GM12801 (cell line): ENCODE measurements around the gene PIBF1.

Experiments used
- TF ChIP-seq, protein P1 (sequence below): IDR thresholded peaks from one replicate; pipeline ENCODE4 v1.5.1; 2011; ENCODE audit warnings: control low read depth; ENCODE audit not compliant: insufficient read length; ENCODE audit errors: extremely low read depth

PIBF1 gene

DNA sequence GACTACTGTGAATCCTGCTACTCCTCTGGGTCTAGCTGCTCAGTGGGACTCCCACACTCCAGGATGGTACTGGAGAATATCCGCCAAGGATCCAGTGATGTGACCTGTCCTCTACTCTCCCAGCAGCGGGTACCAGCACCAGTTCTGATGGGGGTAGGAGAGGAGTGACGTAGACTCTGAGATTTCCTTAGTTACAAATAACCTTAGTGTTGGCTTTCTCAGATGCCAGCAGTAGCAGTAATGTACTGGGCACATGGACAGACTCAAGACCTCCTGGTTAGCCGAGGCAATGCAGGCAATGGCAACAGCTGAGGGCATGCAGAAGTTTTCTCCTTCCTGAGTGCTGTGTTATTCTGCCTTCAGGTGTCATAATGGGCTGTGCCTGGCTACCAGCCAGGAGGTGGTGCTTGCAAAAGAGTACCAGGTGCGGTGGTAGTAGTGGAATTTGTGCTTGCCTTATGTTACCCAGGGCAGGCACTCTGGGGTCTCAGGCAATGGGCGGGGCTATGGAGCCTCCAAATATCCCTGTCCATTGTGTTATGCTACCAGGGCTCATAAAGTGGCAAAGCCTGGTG, 171.5 kb downstream of the PIBF1 start:
- TF ChIP-seq, protein P1, sequence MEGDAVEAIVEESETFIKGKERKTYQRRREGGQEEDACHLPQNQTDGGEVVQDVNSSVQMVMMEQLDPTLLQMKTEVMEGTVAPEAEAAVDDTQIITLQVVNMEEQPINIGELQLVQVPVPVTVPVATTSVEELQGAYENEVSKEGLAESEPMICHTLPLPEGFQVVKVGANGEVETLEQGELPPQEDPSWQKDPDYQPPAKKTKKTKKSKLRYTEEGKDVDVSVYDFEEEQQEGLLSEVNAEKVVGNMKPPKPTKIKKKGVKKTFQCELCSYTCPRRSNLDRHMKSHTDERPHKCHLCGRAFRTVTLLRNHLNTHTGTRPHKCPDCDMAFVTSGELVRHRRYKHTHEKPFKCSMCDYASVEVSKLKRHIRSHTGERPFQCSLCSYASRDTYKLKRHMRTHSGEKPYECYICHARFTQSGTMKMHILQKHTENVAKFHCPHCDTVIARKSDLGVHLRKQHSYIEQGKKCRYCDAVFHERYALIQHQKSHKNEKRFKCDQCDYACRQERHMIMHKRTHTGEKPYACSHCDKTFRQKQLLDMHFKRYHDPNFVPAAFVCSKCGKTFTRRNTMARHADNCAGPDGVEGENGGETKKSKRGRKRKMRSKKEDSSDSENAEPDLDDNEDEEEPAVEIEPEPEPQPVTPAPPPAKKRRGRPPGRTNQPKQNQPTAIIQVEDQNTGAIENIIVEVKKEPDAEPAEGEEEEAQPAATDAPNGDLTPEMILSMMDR = no peak

DNA sequence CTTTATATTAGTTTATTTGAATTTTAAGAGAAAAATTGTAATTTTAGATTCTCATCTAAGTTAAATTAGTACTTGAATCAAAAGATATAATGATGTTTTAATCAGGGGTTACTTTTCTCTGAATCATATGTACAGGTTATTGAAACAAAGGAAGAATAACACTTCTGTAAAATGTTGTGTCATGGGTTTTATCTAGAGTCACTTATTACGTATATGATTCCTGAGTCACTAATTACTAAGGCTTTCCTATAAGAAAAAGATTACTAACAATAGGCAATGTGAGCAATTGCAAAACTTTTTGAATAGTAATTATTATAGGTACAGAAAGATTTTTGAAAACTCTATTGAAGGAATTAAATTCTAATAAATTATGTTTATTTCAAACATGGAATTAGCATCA, 177.7 kb downstream of the PIBF1 start:
- TF ChIP-seq, protein P1 = no peak

DNA sequence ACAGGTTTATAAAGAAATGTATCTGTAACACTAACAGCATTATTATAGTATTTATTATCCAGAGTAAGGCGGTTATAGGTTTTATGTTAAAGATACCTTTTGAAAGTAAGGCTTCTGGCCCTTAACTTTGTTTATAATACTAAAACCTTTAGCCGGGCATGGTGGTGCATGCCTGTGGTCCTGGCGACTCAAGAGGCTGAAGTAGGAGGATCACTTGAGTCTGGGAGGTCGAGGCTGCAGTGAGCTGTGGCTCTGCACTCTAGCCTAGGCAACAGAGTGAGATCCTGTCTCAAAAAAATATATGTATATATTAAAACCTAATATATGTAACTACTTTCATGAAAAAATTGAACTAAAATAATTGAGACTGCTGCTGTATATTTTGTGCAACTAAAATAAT, 178.2 kb downstream of the PIBF1 start:
- TF ChIP-seq, protein P1 = no peak

DNA sequence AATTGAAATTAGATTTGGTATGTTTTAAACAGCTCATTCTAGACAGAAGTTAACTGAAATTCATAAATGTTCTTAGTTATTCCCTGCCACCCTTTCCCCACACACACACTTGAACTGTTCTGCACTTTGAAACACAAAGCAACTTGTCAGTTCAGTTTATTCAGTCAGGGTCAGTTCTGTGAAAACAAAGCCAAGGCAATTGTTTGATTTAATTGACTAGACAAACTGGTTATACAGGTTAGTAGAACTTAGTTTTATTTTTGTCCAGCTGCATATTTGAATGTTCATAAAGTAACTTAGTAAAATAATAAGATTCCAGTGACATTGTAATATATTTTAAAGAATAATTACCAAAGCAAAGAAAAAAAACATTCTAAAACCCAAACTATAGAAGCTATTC, 178.6 kb downstream of the PIBF1 start:
- TF ChIP-seq, protein P1 = no peak

DNA sequence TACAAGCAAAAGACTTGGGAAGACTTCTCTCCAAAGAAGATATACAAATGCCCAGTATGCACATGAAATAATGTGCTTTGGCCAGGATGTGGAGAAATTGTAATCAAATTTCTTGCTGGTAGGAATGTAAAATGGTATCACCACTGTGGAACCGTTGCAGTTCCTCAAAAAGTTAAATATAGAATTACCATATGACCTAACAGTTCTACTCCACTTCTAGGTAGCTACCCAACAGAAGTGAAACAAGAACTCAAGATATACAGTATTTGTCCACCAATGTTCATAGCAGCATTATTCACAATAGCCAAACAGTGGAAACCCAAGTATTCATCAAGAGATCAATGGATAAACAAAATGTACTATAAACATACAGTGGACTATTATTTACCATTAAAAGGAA, 181.8 kb downstream of the PIBF1 start:
- TF ChIP-seq, protein P1 = no peak

DNA sequence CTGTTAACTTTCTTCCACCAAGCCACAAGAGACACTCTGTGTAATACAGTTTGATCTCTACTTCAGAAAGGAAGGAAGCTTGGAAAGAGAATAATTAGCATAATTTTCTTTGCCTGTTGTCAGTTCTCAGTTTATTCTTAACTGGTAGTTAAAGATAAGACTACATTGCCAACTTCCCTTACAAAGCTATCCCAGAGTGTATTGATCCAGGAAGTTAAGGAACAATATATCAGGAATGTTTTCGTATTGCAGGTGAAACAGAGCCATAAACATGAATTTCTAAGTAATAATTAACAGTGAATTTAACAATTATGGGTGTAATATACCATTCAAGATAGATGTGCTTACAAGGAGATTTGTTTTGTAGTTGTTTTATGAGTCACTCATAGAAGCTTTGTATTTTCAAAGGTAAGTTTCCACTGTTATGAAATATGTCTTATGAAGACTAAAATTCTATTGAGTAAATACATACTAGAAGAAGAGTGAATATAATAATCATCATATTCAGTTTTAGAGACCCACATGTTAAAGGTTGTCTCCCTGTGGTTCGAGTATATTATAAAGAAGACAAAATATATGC, 188.5 kb downstream of the PIBF1 start:
- TF ChIP-seq, protein P1 = no peak

DNA sequence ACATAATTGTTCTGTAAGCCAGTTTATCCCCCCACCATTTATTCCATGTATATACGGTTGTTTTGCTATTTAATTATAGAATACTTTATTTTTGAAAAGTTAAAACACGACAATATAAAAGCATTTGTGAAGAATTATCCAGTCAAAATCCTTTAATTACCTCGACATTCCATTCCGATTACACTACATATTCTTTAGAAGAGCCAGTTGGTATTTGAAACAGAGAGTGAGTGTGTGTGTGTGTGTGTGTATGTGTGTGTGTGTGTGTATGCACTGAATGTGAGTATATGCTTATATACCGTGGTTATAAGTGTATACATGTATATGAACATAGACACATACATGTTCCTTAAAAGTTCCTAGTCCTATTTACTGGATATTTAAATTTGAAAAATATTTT, 189.0 kb downstream of the PIBF1 start:
- TF ChIP-seq, protein P1 = no peak
